Measurements from ENCODE around the gene LRCH2. TPM values are rescaled to one million over a fixed set of nuclear protein-coding genes. Genes with fewer than 3 reads are reported as not detected.

LRCH2 gene
- total RNA-seq, 4 donors from 2014 or later = 3.3 to 7.1 (median 5.7) TPM

DNA sequence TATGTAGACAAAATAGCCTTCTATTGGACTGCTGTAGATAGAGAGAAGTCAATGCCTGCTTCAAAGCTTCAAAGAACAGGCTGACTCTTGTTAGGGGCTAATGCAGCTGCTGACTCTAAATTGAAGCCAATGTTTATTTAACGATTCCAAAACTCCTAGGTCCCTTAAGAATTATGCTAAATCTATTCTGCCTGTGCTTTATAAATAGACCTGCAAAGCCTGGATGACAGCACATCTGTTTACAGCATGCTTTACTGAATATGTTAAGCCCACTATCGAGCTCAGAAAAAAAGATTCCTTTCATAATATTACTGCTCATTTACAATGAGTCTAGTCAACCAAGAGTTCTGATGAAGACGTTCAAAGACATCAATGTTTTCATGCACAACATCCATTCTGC is 99.5 kb downstream of the LRCH2 start:
- H3K4me1 ChIP-seq = no peaks in the 10 kb centered on the region
- peaks cover 0 to 11% of the 10 kb centered on the region in 2 donors for H3K27me3 ChIP-seq
- H3K27ac ChIP-seq = no peak overlapping the region
- H3K4me3 ChIP-seq = no peak overlapping the region
- TF ChIP-seq EP300 (IDR thresholded peaks at IDR 0.05) = no peak
- TF ChIP-seq, protein P1, sequence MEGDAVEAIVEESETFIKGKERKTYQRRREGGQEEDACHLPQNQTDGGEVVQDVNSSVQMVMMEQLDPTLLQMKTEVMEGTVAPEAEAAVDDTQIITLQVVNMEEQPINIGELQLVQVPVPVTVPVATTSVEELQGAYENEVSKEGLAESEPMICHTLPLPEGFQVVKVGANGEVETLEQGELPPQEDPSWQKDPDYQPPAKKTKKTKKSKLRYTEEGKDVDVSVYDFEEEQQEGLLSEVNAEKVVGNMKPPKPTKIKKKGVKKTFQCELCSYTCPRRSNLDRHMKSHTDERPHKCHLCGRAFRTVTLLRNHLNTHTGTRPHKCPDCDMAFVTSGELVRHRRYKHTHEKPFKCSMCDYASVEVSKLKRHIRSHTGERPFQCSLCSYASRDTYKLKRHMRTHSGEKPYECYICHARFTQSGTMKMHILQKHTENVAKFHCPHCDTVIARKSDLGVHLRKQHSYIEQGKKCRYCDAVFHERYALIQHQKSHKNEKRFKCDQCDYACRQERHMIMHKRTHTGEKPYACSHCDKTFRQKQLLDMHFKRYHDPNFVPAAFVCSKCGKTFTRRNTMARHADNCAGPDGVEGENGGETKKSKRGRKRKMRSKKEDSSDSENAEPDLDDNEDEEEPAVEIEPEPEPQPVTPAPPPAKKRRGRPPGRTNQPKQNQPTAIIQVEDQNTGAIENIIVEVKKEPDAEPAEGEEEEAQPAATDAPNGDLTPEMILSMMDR (IDR thresholded peaks at IDR 0.05) = no peak
- TF ChIP-seq POLR2A (IDR thresholded peaks at IDR 0.05) = no peak
- 44 to 60% methylated on average over 3 of the region's 3 CpGs for WGBS, 2 donors
- no peak for DNase-seq (ENCODE audit: low spot score in 2 of 2)
- no peaks in the 10 kb centered on the region for H3K36me3 ChIP-seq
- H3K9me3 ChIP-seq = no peaks in the 10 kb centered on the region

GRCh38 chrX:115112411-115112810 is 121.5 kb downstream of the LRCH2 start:
- Histone ChIP-seq H3K36me3 (peaks cover 0 to 6% (median 0%) of the 10 kb centered on the region in 3 donors), H3K27me3 (peaks cover 0 to 5% of the 10 kb centered on the region in 2 donors), H3K4me3 (no peak overlapping the region), H3K9me3 (peaks cover 0 to 3% (median 0%) of the 10 kb centered on the region in 4 donors), H3K4me1 (no peaks in the 10 kb centered on the region), H3K27ac (no peak overlapping the region)
- TF ChIP-seq EP300 (IDR thresholded peaks at IDR 0.05) = no peak
- TF ChIP-seq, protein P1 (IDR thresholded peaks at IDR 0.05) = no peak
- TF ChIP-seq POLR2A (IDR thresholded peaks at IDR 0.05) = no peak
- no peak for DNase-seq (ENCODE audit: low spot score in 2 of 2)

- H3K36me3 ChIP-seq = peaks cover 0 to 11% (median 0%) of the 10 kb centered on the region in 3 donors
- peaks cover 0 to 5% of the 10 kb centered on the region in 2 donors for H3K27me3 ChIP-seq
- H3K27ac ChIP-seq = no peak overlapping the region
- WGBS, 2 donors = 83% methylated on average over 2 of the region's 4 CpGs; no CpG with 5 or more reads in 1 of the 2 donors
- no peak for DNase-seq (ENCODE audit: low spot score in 2 of 2)
- no peaks in the 10 kb centered on the region for H3K4me1 ChIP-seq
- H3K9me3 ChIP-seq = peaks cover 0 to 12% (median 2%) of the 10 kb centered on the region in 4 donors
- H3K4me3 ChIP-seq = no peak overlapping the region
- TF ChIP-seq POLR2A (IDR thresholded peaks at IDR 0.05) (no peak), EP300 (IDR thresholded peaks at IDR 0.05) (no peak)
- TF ChIP-seq, protein P1 (IDR thresholded peaks at IDR 0.05) = no peak
These were observed 135.0 kb downstream of the LRCH2 start for GRCh38 chrX:115098897-115099296.

- no peaks in the 10 kb centered on the region for H3K9me3 ChIP-seq
- no peak overlapping the region for H3K4me3 ChIP-seq
- WGBS, 2 donors = 59 to 85% methylated on average over 1 of the region's 1 CpG
- DNase-seq (ENCODE audit: low spot score in 2 of 2) = no peak
- H3K36me3 ChIP-seq = peaks cover 0 to 14% (median 0%) of the 10 kb centered on the region in 3 donors
- TF ChIP-seq EP300 (IDR thresholded peaks at IDR 0.05) (no peak), POLR2A (IDR thresholded peaks at IDR 0.05) (no peak)
- TF ChIP-seq, protein P1 (IDR thresholded peaks at IDR 0.05) = no peak
- H3K27ac ChIP-seq = no peak overlapping the region
- H3K27me3 ChIP-seq = peaks cover 0 to 8% of the 10 kb centered on the region in 2 donors
- H3K4me1 ChIP-seq = no peaks in the 10 kb centered on the region
These were observed 140.7 kb downstream of the LRCH2 start for GRCh38 chrX:115093191-115093590.

DNA sequence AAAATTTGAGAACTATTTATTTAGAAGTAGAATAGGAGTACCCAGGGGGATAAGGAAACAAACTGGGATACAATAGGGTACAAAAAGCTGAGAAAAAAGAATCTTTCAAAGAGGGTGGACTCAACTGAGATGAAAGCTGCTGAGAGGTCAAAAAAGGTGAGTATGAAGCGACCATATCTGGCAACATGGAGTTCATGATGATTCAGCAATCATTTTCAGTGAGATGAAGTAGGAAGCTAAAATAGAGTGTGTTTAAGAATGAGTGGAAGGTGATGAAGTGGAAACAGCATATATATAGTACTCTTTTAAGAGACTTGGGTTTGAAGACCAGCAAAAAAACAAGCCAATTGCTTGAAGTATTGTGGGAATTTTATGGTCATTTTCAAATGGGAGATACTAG is 144.5 kb downstream of the LRCH2 start:
- TF ChIP-seq EP300 (IDR thresholded peaks at IDR 0.05) = no peak
- no peak for TF ChIP-seq POLR2A (IDR thresholded peaks at IDR 0.05)
- TF ChIP-seq, protein P1 (IDR thresholded peaks at IDR 0.05) = no peak
- H3K9me3 ChIP-seq = no peaks in the 10 kb centered on the region
- no peaks in the 10 kb centered on the region for H3K4me1 ChIP-seq
- no peak overlapping the region for H3K4me3 ChIP-seq
- peaks cover 0 to 13% of the 10 kb centered on the region in 2 donors for H3K27me3 ChIP-seq
- WGBS, 2 donors = 49 to 92% methylated on average over 1 of the region's 1 CpG
- peaks cover 0 to 12% (median 0%) of the 10 kb centered on the region in 3 donors for H3K36me3 ChIP-seq
- DNase-seq (ENCODE audit: low spot score in 2 of 2) = no peak
- no peak overlapping the region for H3K27ac ChIP-seq

All from tibial nerve (tissue), 4 donors.